HepG2 (cell line): Measurements from ENCODE around the gene UBC. TPM values are rescaled to one million over a fixed set of nuclear protein-coding genes. Genes with fewer than 3 reads are reported as not detected.

Source experiments
- CEBPG ChIP-seq: IDR thresholded peaks from 2 replicates; pipeline ENCODE4 v1.6.1; 2016
- FOXJ3 ChIP-seq: sonication (generic); formaldehyde crosslinking; IDR thresholded peaks from 2 replicates; pipeline ENCODE4 v1.4.0; 2020; ENCODE audit warnings: missing genetic modification reagents, mild to moderate bottlenecking, borderline replicate concordance
- HDAC1 ChIP-seq: sonication (generic); formaldehyde crosslinking; IDR thresholded peaks from 2 replicates; pipeline ENCODE4 v1.5.1; 2020; ENCODE audit warnings: mild to moderate bottlenecking, missing genetic modification reagents
- HOXA3 ChIP-seq: sonication (generic); formaldehyde crosslinking; IDR thresholded peaks from 2 replicates; pipeline ENCODE4 v1.5.0; 2020; ENCODE audit warnings: missing genetic modification reagents
- KLF11 ChIP-seq: IDR thresholded peaks from 2 replicates; pipeline ENCODE4 v1.6.1; 2016; ENCODE audit warnings: missing compliant biosample characterization
- NR2F1 ChIP-seq, 2 experiments: fragments of 450-650 bp in 1 of 2; formaldehyde crosslinking in 1 of 2; IDR thresholded peaks; 2 replicates each; pipeline versions ENCODE4 v1.5.0 to v1.6.1; 2016 to 2020; ENCODE audit warnings: mild to moderate bottlenecking in 1 of 2, missing compliant biosample characterization in 1 of 2, missing genetic modification reagents in 1 of 2, moderate library complexity in 1 of 2
- RORA ChIP-seq: sonication (generic); formaldehyde crosslinking; IDR thresholded peaks from 2 replicates; pipeline ENCODE4 v1.5.0; 2020; ENCODE audit warnings: mild to moderate bottlenecking, missing genetic modification reagents, moderate library complexity
- SP1 ChIP-seq, 2 experiments: fragments of 450-650 bp in 1 of 2; sonication (generic) in 1 of 2; formaldehyde crosslinking in 1 of 2; IDR thresholded peaks; 2 replicates each; pipeline versions ENCODE4 v1.4.0 to v1.6.1; 2016 to 2020; ENCODE audit warnings: missing genetic modification reagents in 1 of 2
- SRY ChIP-seq: sonication (generic); formaldehyde crosslinking; IDR thresholded peaks from 2 replicates; pipeline ENCODE4 v1.8.0; 2022; ENCODE audit warnings: mild to moderate bottlenecking, missing genetic modification reagents
- TBX3 ChIP-seq: fragments of 450-650 bp; IDR thresholded peaks from 2 replicates; pipeline ENCODE4 v1.6.1; 2017; ENCODE audit warnings: antibody characterized with exemption, mild to moderate bottlenecking, inconsistent platforms, borderline replicate concordance
- ZFX ChIP-seq: sonication (generic); formaldehyde crosslinking; IDR thresholded peaks from 2 replicates; pipeline ENCODE4 v1.4.0; 2020; ENCODE audit warnings: mild to moderate bottlenecking, low read depth, missing genetic modification reagents, moderate library complexity
- ZKSCAN5 ChIP-seq: sonication (generic); formaldehyde crosslinking; IDR thresholded peaks from 2 replicates; pipeline ENCODE4 v1.5.1; 2020; ENCODE audit warnings: mild to moderate bottlenecking, missing genetic modification reagents
- ZMYM3 ChIP-seq: sonication (generic); formaldehyde crosslinking; IDR thresholded peaks from 2 replicates; pipeline ENCODE4 v1.5.1; 2020; ENCODE audit warnings: mild to moderate bottlenecking, missing genetic modification reagents
- ZNF34 ChIP-seq: sonication (generic); formaldehyde crosslinking; IDR thresholded peaks from 2 replicates; pipeline ENCODE4 v1.4.0; 2020; ENCODE audit warnings: mild to moderate bottlenecking, missing genetic modification reagents, borderline replicate concordance
- ZNF552 ChIP-seq: sonication (generic); formaldehyde crosslinking; IDR thresholded peaks from 2 replicates; pipeline ENCODE4 v1.9.0; 2022; ENCODE audit warnings: missing genetic modification reagents, mild to moderate bottlenecking, borderline replicate concordance
- ZNF572 ChIP-seq: sonication (generic); formaldehyde crosslinking; IDR thresholded peaks from 2 replicates; pipeline ENCODE4 v1.5.1; 2020; ENCODE audit warnings: mild to moderate bottlenecking, missing genetic modification reagents
- ZNF614 ChIP-seq: IDR thresholded peaks from 2 replicates; pipeline ENCODE4 v1.6.1; 2018; ENCODE audit warnings: missing biosample characterization, missing genetic modification reagents, inconsistent platforms, borderline replicate concordance
- ZNF777 ChIP-seq: sonication (generic); formaldehyde crosslinking; IDR thresholded peaks from 2 replicates; pipeline ENCODE4 v1.4.0; 2020; ENCODE audit warnings: missing genetic modification reagents
- ZNF792 ChIP-seq: IDR thresholded peaks from 2 replicates; pipeline ENCODE4 v1.6.1; 2016
- ZNF879 ChIP-seq: sonication (generic); formaldehyde crosslinking; IDR thresholded peaks from 2 replicates; pipeline ENCODE4 v1.8.1; 2023; ENCODE audit warnings: missing genetic modification reagents
- ZSCAN20 ChIP-seq: sonication (generic); formaldehyde crosslinking; IDR thresholded peaks from 2 replicates; pipeline ENCODE4 v1.4.0; 2020; ENCODE audit warnings: missing genetic modification reagents, mild to moderate bottlenecking, borderline replicate concordance
- polyA plus RNA-seq, 8 experiments: library from polyadenylated mRNA; depleted of rRNA in 3 of 8; stranded (reverse) in 7 of 8; unstranded in 1 of 8; fragments of >200 nt; fragmentation: Illumina TruSeq in 4 of 8; extraction: Trizol in 4 of 8; gene quantifications; 2 replicates each; pipeline versions ENCODE4 v1.2.1 to v1.2.3, GENCODE V29; 2011 to 2016; ENCODE audit warnings: low read depth in 4 of 8, missing spikeins in 1 of 8, mixed read lengths in 1 of 8; ENCODE audit not compliant: insufficient read depth in 1 of 8
- total RNA-seq, 5 experiments: library from RNA; depleted of rRNA; stranded (reverse); fragments of >200 nt; fragmentation: Illumina TruSeq; extraction: Trizol; gene quantifications; 2 replicates each; pipeline ENCODE4 v1.2.3, GENCODE V29; 2016; ENCODE audit warnings: low read depth in 1 of 5
- TF ChIP-seq, protein P1 (sequence below): IDR thresholded peaks from 2 replicates; pipeline ENCODE4 v1.6.1; 2016; ENCODE audit warnings: missing compliant biosample characterization, missing genetic modification reagents, borderline replicate concordance
- TF ChIP-seq, protein P2 (sequence below): sonication (generic); formaldehyde crosslinking; IDR thresholded peaks from 2 replicates; pipeline ENCODE4 v1.4.0; 2020; ENCODE audit warnings: missing genetic modification reagents
- TF ChIP-seq, protein P3 (sequence below): sonication (generic); formaldehyde crosslinking; IDR thresholded peaks from 2 replicates; pipeline ENCODE4 v1.4.0; 2020; ENCODE audit warnings: missing genetic modification reagents
- TF ChIP-seq, protein P4 (sequence below): sonication (generic); formaldehyde crosslinking; IDR thresholded peaks from 2 replicates; pipeline ENCODE4 v1.5.0; 2020; ENCODE audit warnings: missing genetic modification reagents

Gene UBC
- total and polyA plus RNA-seq, 2 of the 13 experiments (the other 11 are each of a cell fraction or from before 2014, with no cell fraction given): 805 to 1,432 TPM

DNA sequence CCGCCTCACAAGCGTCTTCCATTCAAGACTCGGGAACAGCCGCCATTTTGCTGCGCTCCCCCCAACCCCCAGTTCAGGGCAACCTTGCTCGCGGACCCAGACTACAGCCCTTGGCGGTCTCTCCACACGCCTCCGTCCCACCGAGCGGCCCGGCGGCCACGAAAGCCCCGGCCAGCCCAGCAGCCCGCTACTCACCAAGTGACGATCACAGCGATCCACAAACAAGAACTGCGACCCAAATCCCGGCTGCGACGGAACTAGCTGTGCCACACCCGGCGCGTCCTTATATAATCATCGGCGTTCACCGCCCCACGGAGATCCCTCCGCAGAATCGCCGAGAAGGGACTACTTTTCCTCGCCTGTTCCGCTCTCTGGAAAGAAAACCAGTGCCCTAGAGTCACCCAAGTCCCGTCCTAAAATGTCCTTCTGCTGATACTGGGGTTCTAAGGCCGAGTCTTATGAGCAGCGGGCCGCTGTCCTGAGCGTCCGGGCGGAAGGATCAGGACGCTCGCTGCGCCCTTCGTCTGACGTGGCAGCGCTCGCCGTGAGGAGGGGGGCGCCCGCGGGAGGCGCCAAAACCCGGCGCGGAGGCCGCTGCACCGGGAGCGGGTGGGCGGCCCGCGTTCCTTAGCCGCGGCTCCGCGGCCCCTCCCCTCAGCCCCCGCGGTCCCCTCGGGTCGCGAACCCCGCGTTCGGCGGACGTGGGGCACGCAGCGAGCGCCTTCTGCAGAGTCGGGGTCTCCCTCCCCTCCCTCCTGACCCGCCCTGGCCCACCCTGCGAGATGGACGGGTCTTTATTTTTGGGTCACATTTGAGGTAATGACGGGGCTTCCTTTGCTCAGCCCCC lies at the start of gene UBC (continued):
- TF ChIP-seq ZSCAN20 (no peak), ZNF572 (CRISPR knock-in tag) (peak; percentile 92; the same call in 1 of the 2 replicates), NR2F1 (CRISPR knock-in tag; IDR thresholded peaks at IDR 0.05) (peak in 1 of 2 experiments; percentile 58; a peak in 1 of 4 replicates), RORA (CRISPR knock-in tag) (no peak), ZNF777 (CRISPR knock-in tag) (peak; percentile 54; the same call in 1 of the 2 replicates), HOXA3 (peak; percentile 93), ZNF879 (CRISPR knock-in tag) (0 out of 2 replicates have a peak, but pooled peaks have one; percentile 77), ZKSCAN5 (no peak), SRY (CRISPR knock-in tag) (peak; percentile 73; the same call in 1 of the 2 replicates), KLF11 (peak; percentile 73; the same call in 1 of the 2 replicates), ZFX (CRISPR knock-in tag) (peak; percentile 32; the same call in 1 of the 2 replicates), ZMYM3 (CRISPR knock-in tag) (peak; percentile 55; the same call in 1 of the 2 replicates), HDAC1 (CRISPR knock-in tag) (peak; percentile 81), FOXJ3 (CRISPR knock-in tag) (peak; percentile 66; the same call in 1 of the 2 replicates), ZNF614 (CRISPR knock-in tag) (peak; percentile 67; the same call in 1 of the 2 replicates), ZNF792 (peak; percentile 36; the same call in 1 of the 2 replicates), ZNF34 (CRISPR knock-in tag) (no peak; the same call in 1 of the 2 replicates), TBX3 (peak; percentile 98), SP1 (IDR thresholded peaks at IDR 0.05) (peak; percentile 38; the same call in 1 of the 2 replicates), SP1 (CRISPR knock-in tag; IDR thresholded peaks at IDR 0.05) (peak; percentile 78), CEBPG (0 out of 2 replicates have a peak, but pooled peaks have one; percentile 43), ZNF552 (CRISPR knock-in tag) (peak; percentile 75; the same call in 1 of the 2 replicates)
- TF ChIP-seq, protein P1, sequence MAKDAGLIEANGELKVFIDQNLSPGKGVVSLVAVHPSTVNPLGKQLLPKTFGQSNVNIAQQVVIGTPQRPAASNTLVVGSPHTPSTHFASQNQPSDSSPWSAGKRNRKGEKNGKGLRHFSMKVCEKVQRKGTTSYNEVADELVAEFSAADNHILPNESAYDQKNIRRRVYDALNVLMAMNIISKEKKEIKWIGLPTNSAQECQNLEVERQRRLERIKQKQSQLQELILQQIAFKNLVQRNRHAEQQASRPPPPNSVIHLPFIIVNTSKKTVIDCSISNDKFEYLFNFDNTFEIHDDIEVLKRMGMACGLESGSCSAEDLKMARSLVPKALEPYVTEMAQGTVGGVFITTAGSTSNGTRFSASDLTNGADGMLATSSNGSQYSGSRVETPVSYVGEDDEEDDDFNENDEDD (CRISPR knock-in tag): peak; percentile 57; the same call in 1 of the 2 replicates
- TF ChIP-seq, protein P2, sequence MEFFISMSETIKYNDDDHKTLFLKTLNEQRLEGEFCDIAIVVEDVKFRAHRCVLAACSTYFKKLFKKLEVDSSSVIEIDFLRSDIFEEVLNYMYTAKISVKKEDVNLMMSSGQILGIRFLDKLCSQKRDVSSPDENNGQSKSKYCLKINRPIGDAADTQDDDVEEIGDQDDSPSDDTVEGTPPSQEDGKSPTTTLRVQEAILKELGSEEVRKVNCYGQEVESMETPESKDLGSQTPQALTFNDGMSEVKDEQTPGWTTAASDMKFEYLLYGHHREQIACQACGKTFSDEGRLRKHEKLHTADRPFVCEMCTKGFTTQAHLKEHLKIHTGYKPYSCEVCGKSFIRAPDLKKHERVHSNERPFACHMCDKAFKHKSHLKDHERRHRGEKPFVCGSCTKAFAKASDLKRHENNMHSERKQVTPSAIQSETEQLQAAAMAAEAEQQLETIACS: peak; percentile 19
- TF ChIP-seq, protein P3, sequence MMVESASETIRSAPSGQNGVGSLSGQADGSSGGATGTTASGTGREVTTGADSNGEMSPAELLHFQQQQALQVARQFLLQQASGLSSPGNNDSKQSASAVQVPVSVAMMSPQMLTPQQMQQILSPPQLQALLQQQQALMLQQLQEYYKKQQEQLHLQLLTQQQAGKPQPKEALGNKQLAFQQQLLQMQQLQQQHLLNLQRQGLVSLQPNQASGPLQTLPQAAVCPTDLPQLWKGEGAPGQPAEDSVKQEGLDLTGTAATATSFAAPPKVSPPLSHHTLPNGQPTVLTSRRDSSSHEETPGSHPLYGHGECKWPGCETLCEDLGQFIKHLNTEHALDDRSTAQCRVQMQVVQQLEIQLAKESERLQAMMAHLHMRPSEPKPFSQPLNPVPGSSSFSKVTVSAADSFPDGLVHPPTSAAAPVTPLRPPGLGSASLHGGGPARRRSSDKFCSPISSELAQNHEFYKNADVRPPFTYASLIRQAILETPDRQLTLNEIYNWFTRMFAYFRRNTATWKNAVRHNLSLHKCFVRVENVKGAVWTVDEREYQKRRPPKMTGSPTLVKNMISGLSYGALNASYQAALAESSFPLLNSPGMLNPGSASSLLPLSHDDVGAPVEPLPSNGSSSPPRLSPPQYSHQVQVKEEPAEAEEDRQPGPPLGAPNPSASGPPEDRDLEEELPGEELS (CRISPR knock-in tag): peak; percentile 79
- TF ChIP-seq, protein P4, sequence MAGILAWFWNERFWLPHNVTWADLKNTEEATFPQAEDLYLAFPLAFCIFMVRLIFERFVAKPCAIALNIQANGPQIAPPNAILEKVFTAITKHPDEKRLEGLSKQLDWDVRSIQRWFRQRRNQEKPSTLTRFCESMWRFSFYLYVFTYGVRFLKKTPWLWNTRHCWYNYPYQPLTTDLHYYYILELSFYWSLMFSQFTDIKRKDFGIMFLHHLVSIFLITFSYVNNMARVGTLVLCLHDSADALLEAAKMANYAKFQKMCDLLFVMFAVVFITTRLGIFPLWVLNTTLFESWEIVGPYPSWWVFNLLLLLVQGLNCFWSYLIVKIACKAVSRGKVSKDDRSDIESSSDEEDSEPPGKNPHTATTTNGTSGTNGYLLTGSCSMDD (CRISPR knock-in tag): no peak; the same call in 1 of the 2 replicates
